ENCODE measurements around the gene CLMN. TPM values are rescaled to one million over a fixed set of nuclear protein-coding genes. Genes with fewer than 3 reads are reported as not detected.

The CLMN gene
- total and polyA plus RNA-seq, 7 experiments from 2014 or later, result 0.43 to 6.8 (median 0.70) TPM

DNA sequence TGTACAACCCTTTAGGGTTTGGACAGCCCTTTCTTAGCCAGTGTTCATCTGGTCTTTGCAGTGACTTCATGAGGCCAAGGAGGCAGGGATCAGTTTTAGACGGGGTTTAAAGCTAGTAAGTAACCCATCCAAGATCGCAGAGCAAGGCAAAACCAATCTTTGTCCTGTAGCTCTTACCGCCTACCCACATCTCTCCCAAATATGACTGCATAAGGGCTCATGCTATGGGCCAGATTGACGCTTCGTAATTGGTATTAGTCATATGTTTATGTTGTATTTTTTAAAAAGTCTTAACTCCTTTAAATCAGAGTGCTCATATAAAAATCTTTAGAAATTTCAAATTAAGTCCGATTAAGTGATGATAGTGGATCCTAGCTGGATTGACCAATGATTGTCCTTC lies 3.7 kb upstream of the CLMN start:
- H3K4me3 ChIP-seq (ENCODE audit: low read length), result no peak overlapping the region
- no peaks in the 10 kb centered on the region for H3K4me1 ChIP-seq (ENCODE audit: control insufficient read depth in 2 of 2, insufficient read depth in 2 of 2, low read length in 2 of 2)
- H3K4me3 Mint-ChIP-seq, result no peak overlapping the region
- H3K4me1 Mint-ChIP-seq, result peaks cover 4 to 9% (median 6%) of the 10 kb centered on the region in 7 donors
- H3K27me3 Mint-ChIP-seq, result peaks cover 5 to 42% (median 18%) of the 10 kb centered on the region in 5 donors
- H3K36me3 ChIP-seq (ENCODE audit: control insufficient read depth in 2 of 3, insufficient read depth in 3 of 3, low read length in 3 of 3), result no peaks in the 10 kb centered on the region
- peaks cover 0 to 2% (median 0%) of the 10 kb centered on the region in 11 donors for H3K9me3 Mint-ChIP-seq
- H3K27me3 ChIP-seq (ENCODE audit: control insufficient read depth in 2 of 2, insufficient read depth in 2 of 2, low read length in 2 of 2), result peaks cover 0 to 7% of the 10 kb centered on the region in 2 donors
- intact Hi-C loops (cut with micrococcal nuclease), result no loop called here
- ATAC-seq (no peak), DNase-seq (no peak)
- H3K27ac ChIP-seq (ENCODE audit: low read depth, low read length), result no peak overlapping the region
- no peak overlapping the region for H3K27ac Mint-ChIP-seq
- no peaks in the 10 kb centered on the region for H3K9me3 ChIP-seq (ENCODE audit: control insufficient read depth in 2 of 3, low read length in 3 of 3)
- POLR2A ChIA-PET, result no interaction called here
- no peaks in the 10 kb centered on the region for H3K36me3 Mint-ChIP-seq
- CTCF ChIA-PET, result no interaction called here

DNA sequence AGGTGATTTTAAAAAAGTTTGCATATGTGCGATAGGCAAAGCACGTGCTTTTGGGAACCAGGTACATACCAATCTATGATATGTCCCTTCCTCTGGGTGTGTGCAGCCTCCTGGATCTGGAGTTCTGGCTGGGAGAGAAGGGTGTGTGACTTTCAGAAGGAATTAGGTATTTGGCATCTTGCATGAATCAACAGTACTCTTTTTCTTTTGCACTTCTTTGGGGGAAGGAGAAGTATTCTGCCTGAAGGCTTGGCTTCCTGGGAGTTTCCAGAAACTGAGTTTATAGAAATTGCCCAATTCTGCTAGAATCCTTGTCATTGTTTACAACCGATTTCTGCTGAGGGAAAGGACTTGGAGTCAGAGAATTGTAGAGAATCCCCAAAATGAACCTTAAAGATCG lies 2.9 kb upstream of the CLMN start:
- Mint-ChIP-seq H3K9me3 (peaks cover 0 to under 1% (median 0%) of the 10 kb centered on the region in 11 donors), H3K4me3 (no peak overlapping the region), H3K4me1 (peaks cover 6 to 15% (median 9%) of the 10 kb centered on the region in 7 donors), H3K36me3 (no peaks in the 10 kb centered on the region), H3K27ac (no peak overlapping the region), H3K27me3 (peaks cover 8 to 45% (median 20%) of the 10 kb centered on the region in 5 donors)
- DNase-seq (no peak), ATAC-seq (no peak)
- H3K4me1 ChIP-seq (ENCODE audit: control insufficient read depth in 2 of 2, insufficient read depth in 2 of 2, low read length in 2 of 2), result no peaks in the 10 kb centered on the region
- H3K27me3 ChIP-seq (ENCODE audit: control insufficient read depth in 2 of 2, insufficient read depth in 2 of 2, low read length in 2 of 2), result peaks cover 0 to 7% of the 10 kb centered on the region in 2 donors
- H3K4me3 ChIP-seq (ENCODE audit: low read length), result no peak overlapping the region
- no peaks in the 10 kb centered on the region for H3K9me3 ChIP-seq (ENCODE audit: control insufficient read depth in 2 of 3, low read length in 3 of 3)
- H3K36me3 ChIP-seq (ENCODE audit: control insufficient read depth in 2 of 3, insufficient read depth in 3 of 3, low read length in 3 of 3), result no peaks in the 10 kb centered on the region
- no peak overlapping the region for H3K27ac ChIP-seq (ENCODE audit: low read depth, low read length)
- ChIA-PET POLR2A (no interaction called here), CTCF (no interaction called here)
- intact Hi-C loops (cut with micrococcal nuclease), result no loop called here

DNA sequence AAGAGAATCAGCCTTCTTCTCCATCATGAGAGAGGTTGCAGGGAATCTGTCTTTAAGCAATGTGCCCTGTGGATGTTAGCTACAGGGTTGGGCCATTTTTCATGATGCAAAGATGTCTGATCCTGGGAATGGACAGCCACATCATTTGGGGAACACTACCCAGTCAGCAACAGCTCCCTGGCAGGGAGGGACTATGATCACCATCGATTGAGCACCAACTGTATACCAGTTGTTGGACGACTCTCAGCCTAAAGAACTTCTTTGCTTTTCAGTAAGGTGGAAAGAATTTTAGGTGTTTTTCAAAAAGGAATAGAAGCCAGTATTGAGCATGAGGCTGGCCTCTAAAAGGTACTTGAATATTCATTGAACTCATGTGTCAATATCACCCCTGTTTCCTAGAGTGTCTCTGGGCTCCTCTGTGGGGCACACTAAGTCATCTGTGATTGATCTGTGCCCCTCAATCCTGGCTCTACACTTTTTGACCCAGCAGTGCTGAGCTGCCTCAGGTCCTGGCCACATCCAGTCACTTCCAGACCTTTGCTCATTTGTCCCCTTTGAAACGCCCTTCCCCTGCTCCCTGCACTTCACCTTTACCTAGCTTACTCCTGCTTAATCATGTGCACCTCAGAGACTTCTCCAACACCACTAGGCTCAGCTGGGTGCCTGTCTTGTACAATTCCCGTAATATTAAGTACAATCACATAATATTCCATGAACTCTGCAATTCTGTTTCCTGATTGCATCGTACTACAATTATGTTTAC lies 2.2 kb upstream of the CLMN start:
- Histone ChIP-seq H3K27ac (ENCODE audit: low read depth, low read length) (no peak overlapping the region), H3K4me3 (ENCODE audit: low read length) (no peak overlapping the region), H3K9me3 (ENCODE audit: control insufficient read depth in 2 of 3, low read length in 3 of 3) (no peaks in the 10 kb centered on the region), H3K4me1 (ENCODE audit: control insufficient read depth in 2 of 2, insufficient read depth in 2 of 2, low read length in 2 of 2) (no peaks in the 10 kb centered on the region), H3K27me3 (ENCODE audit: control insufficient read depth in 2 of 2, insufficient read depth in 2 of 2, low read length in 2 of 2) (peaks cover 0 to 7% of the 10 kb centered on the region in 2 donors), H3K36me3 (ENCODE audit: control insufficient read depth in 2 of 3, insufficient read depth in 3 of 3, low read length in 3 of 3) (no peaks in the 10 kb centered on the region)
- Mint-ChIP-seq H3K36me3 (no peaks in the 10 kb centered on the region), H3K4me1 (peaks cover 6 to 15% (median 9%) of the 10 kb centered on the region in 7 donors), H3K4me3 (peak overlapping the region in 7 of 10 donors; percentile 4 to 54 (median 32)), H3K9me3 (no peaks in the 10 kb centered on the region), H3K27ac (peak overlapping the region in 1 of 9 donors; percentile 10), H3K27me3 (peaks cover 10 to 50% (median 17%) of the 10 kb centered on the region in 5 donors)
- ChIA-PET POLR2A (interaction anchor here (0.7 kb wide), 1 partner anchor 601 kb away, joined by 3 read pairs; no protein-coding TSS in a partner anchor), CTCF (no interaction called here)
- intact Hi-C loops (cut with micrococcal nuclease), result no loop called here
- DNase-seq, result no peak
- no peak for ATAC-seq

DNA sequence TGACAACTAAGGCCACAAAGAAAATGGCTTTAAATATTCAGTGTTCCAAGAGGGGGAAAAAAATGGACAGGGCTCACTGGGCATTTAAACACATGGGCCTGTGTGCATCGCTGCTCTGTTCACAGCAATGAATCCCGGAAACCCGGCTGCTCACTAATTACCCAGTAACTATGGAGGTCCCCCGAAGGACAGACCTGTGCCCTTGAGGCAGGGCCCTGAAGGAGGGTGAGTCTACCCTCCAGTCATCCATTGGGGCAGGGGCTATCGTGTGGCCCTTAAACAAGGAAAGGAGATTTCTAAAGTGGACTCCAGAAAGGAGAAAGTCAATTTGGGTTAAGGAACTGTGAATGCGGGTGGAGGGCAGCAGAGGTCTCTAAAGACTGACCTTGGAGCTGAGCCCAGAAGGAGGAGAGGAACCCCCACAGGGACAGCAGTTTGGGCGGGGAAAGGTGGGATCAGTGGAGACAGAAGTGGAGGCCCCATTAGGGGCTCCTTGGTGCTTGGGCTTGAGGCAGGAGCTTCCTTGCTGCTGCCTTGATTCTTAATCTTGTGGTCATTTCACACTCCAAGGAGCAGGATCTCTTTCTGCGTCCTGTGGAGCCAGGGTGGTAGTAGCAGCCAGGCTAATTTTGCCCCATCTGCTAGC lies 1.4 kb upstream of the CLMN start:
- Histone ChIP-seq H3K27ac (ENCODE audit: low read depth, low read length) (no peak overlapping the region), H3K4me3 (ENCODE audit: low read length) (no peak overlapping the region), H3K9me3 (ENCODE audit: control insufficient read depth in 2 of 3, low read length in 3 of 3) (no peaks in the 10 kb centered on the region), H3K36me3 (ENCODE audit: control insufficient read depth in 2 of 3, insufficient read depth in 3 of 3, low read length in 3 of 3) (no peaks in the 10 kb centered on the region), H3K27me3 (ENCODE audit: control insufficient read depth in 2 of 2, insufficient read depth in 2 of 2, low read length in 2 of 2) (peaks cover 0 to 7% of the 10 kb centered on the region in 2 donors), H3K4me1 (ENCODE audit: control insufficient read depth in 2 of 2, insufficient read depth in 2 of 2, low read length in 2 of 2) (no peaks in the 10 kb centered on the region)
- H3K4me1 Mint-ChIP-seq, result peaks cover 6 to 15% (median 9%) of the 10 kb centered on the region in 7 donors
- H3K27me3 Mint-ChIP-seq, result peaks cover 10 to 51% (median 17%) of the 10 kb centered on the region in 5 donors
- H3K4me3 Mint-ChIP-seq, result peak overlapping the region; percentile 15 to 84 (median 46)
- POLR2A ChIA-PET, result interaction anchor here (0.7 kb wide), 1 partner anchor 600 kb away, joined by 3 read pairs; no protein-coding TSS in a partner anchor
- ATAC-seq, result no peak
- H3K27ac Mint-ChIP-seq, result peak overlapping the region in 1 of 9 donors; percentile 65
- CTCF ChIA-PET, result no interaction called here
- intact Hi-C loops (cut with micrococcal nuclease), result no loop called here
- no peak for DNase-seq
- no peaks in the 10 kb centered on the region for H3K9me3 Mint-ChIP-seq
- H3K36me3 Mint-ChIP-seq, result no peaks in the 10 kb centered on the region

DNA sequence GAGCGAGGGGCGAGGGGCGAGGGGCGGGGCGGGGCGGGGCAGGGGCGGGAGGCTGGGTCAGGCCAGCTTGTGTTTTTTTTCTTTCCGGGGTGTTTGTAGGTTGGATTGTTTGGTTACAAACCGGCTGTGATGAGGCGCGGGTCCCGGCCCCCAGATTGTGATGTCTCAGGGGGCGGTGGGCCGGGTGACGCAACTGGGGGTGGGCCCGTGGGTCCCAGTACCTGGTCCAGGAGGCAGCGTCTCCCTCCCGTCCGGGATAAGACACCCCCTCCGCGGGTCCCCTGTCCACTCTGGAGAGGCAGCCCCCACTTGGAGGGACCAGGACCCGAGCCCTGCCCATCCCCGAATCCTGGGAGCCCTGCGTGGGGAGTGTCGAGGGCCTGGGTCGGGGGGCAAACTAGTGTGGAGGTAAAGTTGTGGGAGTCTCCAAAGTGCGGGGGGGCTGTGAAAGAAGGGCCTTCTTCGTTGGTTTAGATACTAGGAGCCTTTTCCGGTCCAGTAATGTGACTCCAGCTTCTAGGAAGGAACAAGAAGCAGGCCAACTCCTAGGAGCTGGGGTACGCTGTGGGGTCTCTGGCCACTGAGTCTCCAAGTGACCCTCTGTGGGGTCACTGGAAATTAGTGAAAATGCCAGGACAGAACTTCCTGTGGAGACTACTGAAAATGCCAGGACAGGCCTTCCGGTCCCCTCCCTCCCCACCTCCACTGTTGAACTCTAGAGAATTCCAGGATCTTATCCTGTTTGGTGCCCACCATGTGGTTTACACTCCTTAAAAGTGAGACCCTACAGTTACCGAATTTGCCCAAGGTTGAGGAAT lies 579 bp upstream of the CLMN start:
- Mint-ChIP-seq H3K27me3 (peaks cover 10 to 51% (median 20%) of the 10 kb centered on the region in 5 donors), H3K36me3 (no peaks in the 10 kb centered on the region), H3K4me3 (peak overlapping the region; percentile 22 to 94 (median 69)), H3K4me1 (peaks cover 6 to 15% (median 9%) of the 10 kb centered on the region in 7 donors), H3K27ac (no peak overlapping the region), H3K9me3 (no peaks in the 10 kb centered on the region)
- Histone ChIP-seq H3K36me3 (ENCODE audit: control insufficient read depth in 2 of 3, insufficient read depth in 3 of 3, low read length in 3 of 3) (no peaks in the 10 kb centered on the region), H3K27me3 (ENCODE audit: control insufficient read depth in 2 of 2, insufficient read depth in 2 of 2, low read length in 2 of 2) (peaks cover 0 to 7% of the 10 kb centered on the region in 2 donors), H3K4me1 (ENCODE audit: control insufficient read depth in 2 of 2, insufficient read depth in 2 of 2, low read length in 2 of 2) (no peaks in the 10 kb centered on the region), H3K4me3 (ENCODE audit: low read length) (no peak overlapping the region), H3K27ac (ENCODE audit: low read depth, low read length) (no peak overlapping the region), H3K9me3 (ENCODE audit: control insufficient read depth in 2 of 3, low read length in 3 of 3) (no peaks in the 10 kb centered on the region)
- ChIA-PET CTCF (no interaction called here), POLR2A (no interaction called here)
- ATAC-seq (no peak), DNase-seq (peak in 3 of 9 donors; percentile 1 to 16 (median 5))
- intact Hi-C loops (cut with micrococcal nuclease), result no loop called here
